GM12878 (cell line): ENCODE data around the gene TCERG1L. TPM values are rescaled to one million over a fixed set of nuclear protein-coding genes. Genes with fewer than 3 reads are reported as not detected.

Experiments
- ATAC-seq: fragments of 200-7000 bp; cut with Tn5 transposase; 3 replicates; pipeline ENCODE4 v1.9.1; 2020; ENCODE audit warnings: mild to moderate bottlenecking, moderate library complexity
- BruUV-seq: library from RNA; stranded (reverse); fragments of 400-500 nt; replicated peaks from 2 replicates; lab custom pipeline; 2021; lab: Mats Ljungman, UMichigan
- CTCF ChIA-PET: fragments of 300-600 bp; sonication (Branson Sonifier 250); formaldehyde crosslinking; extraction: SDS; loops from one replicate; lab custom pipeline; 2021; ENCODE audit warnings: inconsistent platforms; lab: Yijun Ruan, JAX
- POLR2A ChIA-PET: fragments of 350-600 bp; formaldehyde crosslinking; extraction: SDS; loops from one replicate; lab custom pipeline; 2021; ENCODE audit warnings: inconsistent platforms; lab: Charles Lee
- RAD21 ChIA-PET: fragments of 300-600 bp; sonication (Branson Sonifier 250); formaldehyde crosslinking; loops from one replicate; lab custom pipeline; 2023; ENCODE audit warnings: antibody characterized with exemption; ENCODE audit not compliant: unreplicated experiment; lab: Charles Lee
- SMC1A ChIA-PET: fragments of 300-600 bp; sonication (Branson Sonifier 250); formaldehyde crosslinking; loops from one replicate; lab custom pipeline; 2023; ENCODE audit not compliant: unreplicated experiment, uncharacterized antibody; lab: Charles Lee
- DNase-seq: peaks from one replicate; pipeline ENCODE4 v3.0.0-alpha.2; 2011; ENCODE audit warnings: low read depth, low spot score
- FAIRE-seq: peaks from 3 replicates; lab custom pipeline; 2011; peaks lifted over from hg19 to GRCh38; lab: Jason Lieb, UNC
- H2AFZ ChIP-seq: 2 replicates; pipeline ENCODE4 v1.6.0; 2011; ENCODE audit warnings: low read depth, low read length, control low read depth; ENCODE audit not compliant: control insufficient read depth
- H3K27ac ChIP-seq: 2 replicates; pipeline ENCODE4 v1.5.1; 2011; ENCODE audit warnings: control low read depth; ENCODE audit not compliant: control insufficient read depth, insufficient read depth
- H3K27me3 ChIP-seq, 2 experiments: replicated peaks in 1 of 2; 2 replicates each; pipeline versions ENCODE4 v1.6.0 to v1.6.1; 2011; ENCODE audit warnings: low read length in 1 of 2; ENCODE audit not compliant: control insufficient read depth in 2 of 2, insufficient read depth in 2 of 2
- H3K36me3 ChIP-seq, 2 experiments: 2 replicates each; pipeline ENCODE4 v1.5.1; 2011; ENCODE audit warnings: low read length in 1 of 2; ENCODE audit not compliant: control insufficient read depth in 2 of 2, insufficient read depth in 2 of 2
- H3K4me1 ChIP-seq: 2 replicates; pipeline ENCODE4 v1.6.1; 2011; ENCODE audit warnings: mild to moderate bottlenecking, low read length, moderate library complexity, mixed read lengths; ENCODE audit not compliant: control insufficient read depth, insufficient read depth
- H3K4me2 ChIP-seq: 2 replicates; pipeline ENCODE4 v1.6.0; 2011; ENCODE audit warnings: control low read depth; ENCODE audit not compliant: control insufficient read depth, insufficient read depth
- H3K4me3 ChIP-seq: fragments of 200-600 bp; sonication (generic); 2 replicates; pipeline ENCODE4 v1.5.1; 2016
- H3K79me2 ChIP-seq: 2 replicates; pipeline ENCODE4 v1.6.0; 2011; ENCODE audit warnings: low read length; ENCODE audit not compliant: control insufficient read depth, insufficient read depth
- H3K9ac ChIP-seq: 2 replicates; pipeline ENCODE4 v1.8.0; 2011; ENCODE audit warnings: low read length, control low read depth, mixed read lengths; ENCODE audit not compliant: control insufficient read depth, insufficient read depth
- H3K9me3 ChIP-seq: replicated peaks from 3 replicates; pipeline ENCODE4 v1.5.1; 2011; ENCODE audit warnings: mild to moderate bottlenecking, low read length; ENCODE audit not compliant: control insufficient read depth, insufficient read depth
- H4K20me1 ChIP-seq: 2 replicates; pipeline ENCODE4 v1.6.0; 2011; ENCODE audit not compliant: control insufficient read depth, insufficient read depth
- ASH2L ChIP-seq: fragments of 300-600, 200-600 bp; sonication (generic); IDR thresholded peaks from 2 replicates; pipeline ENCODE4 v1.6.1; 2017; ENCODE audit warnings: low read depth, mild to moderate bottlenecking, borderline replicate concordance
- CREM ChIP-seq: IDR thresholded peaks from 2 replicates; pipeline ENCODE4 v1.6.1; 2014; ENCODE audit warnings: antibody characterized with exemption, low read depth
- DPF2 ChIP-seq: fragments of 450-650 bp; IDR thresholded peaks from 2 replicates; pipeline ENCODE4 v1.6.1; 2017; ENCODE audit warnings: mild to moderate bottlenecking
- GATAD2B ChIP-seq: fragments of 450-650 bp; conservative IDR thresholded peaks from 2 replicates; pipeline ENCODE4 v1.6.1; 2017; ENCODE audit warnings: low read depth, mild to moderate bottlenecking, moderate library complexity
- IKZF2 ChIP-seq, 2 experiments: fragments of 450-650 bp; IDR thresholded peaks; 2 replicates each; pipeline ENCODE4 v1.6.1; 2017; ENCODE audit warnings: mild to moderate bottlenecking in 2 of 2, moderate library complexity in 2 of 2
- MTA2 ChIP-seq: fragments of 450-650 bp; IDR thresholded peaks from 2 replicates; pipeline ENCODE4 v1.6.1; 2016; ENCODE audit warnings: low read depth, mild to moderate bottlenecking, moderate library complexity
- POU2F2 ChIP-seq: IDR thresholded peaks from 3 replicates; pipeline ENCODE4 v1.6.1; 2011; ENCODE audit warnings: low read depth, mild to moderate bottlenecking, low read length, borderline replicate concordance
- RCOR1 ChIP-seq: conservative IDR thresholded peaks from 2 replicates; pipeline ENCODE4 v1.6.1; 2012; ENCODE audit warnings: low read depth, low read length, improper control_type of control experiment
- SIX5 ChIP-seq: IDR thresholded peaks from 2 replicates; pipeline ENCODE4 v1.6.1; 2011; ENCODE audit warnings: mild to moderate bottlenecking, low read depth, low read length, moderate library complexity; ENCODE audit not compliant: severe bottlenecking
- TAF1 ChIP-seq: IDR thresholded peaks from 2 replicates; pipeline ENCODE4 v1.6.1; 2011; ENCODE audit warnings: mild to moderate bottlenecking, low read depth, low read length, borderline replicate concordance
- TCF12 ChIP-seq: IDR thresholded peaks from 2 replicates; pipeline ENCODE4 v1.6.1; 2011; ENCODE audit warnings: low read depth, mild to moderate bottlenecking, low read length
- ZNF622 ChIP-seq: fragments of 450-650 bp; IDR thresholded peaks from 2 replicates; pipeline ENCODE4 v1.6.1; 2017; ENCODE audit warnings: mild to moderate bottlenecking, inconsistent platforms
- WGBS: methylation state at CpG from one replicate; pipeline ENCODE4 v1.1.6; 2016; ENCODE audit warnings: low lambda C conversion rate; ENCODE audit not compliant: insufficient replicate concordance, insufficient coverage; ENCODE audit errors: missing lambda C conversion rate; 5-methylcytosine and 5-hydroxymethylcytosine counted together
- in situ Hi-C: fragments of 300-500 bp; cut with MboI; formaldehyde crosslinking; loops from 9 replicates; pipeline ENCODE4 v1.14.3; 2018; ENCODE audit warnings: mixed read lengths
- intact Hi-C: fragments of 100-400 bp; cut with micrococcal nuclease; formaldehyde crosslinking; loops from one replicate; pipeline ENCODE4 v1.14.2; 2022; ENCODE audit not compliant: unreplicated experiment
- polyA plus RNA-seq, 11 experiments: library from polyadenylated mRNA; depleted of rRNA in 4 of 11; unstranded in 6 of 11; stranded (reverse) in 5 of 11; fragments of >200 nt; fragmentation: Nextera tagmentation in 4 of 11; fragmentation: Illumina TruSeq in 1 of 11; extraction: Ambion mirVana in 4 of 11; extraction: Trizol in 1 of 11; gene quantifications; 1 replicate in 1 of 11; 2 replicates in 10 of 11; pipeline versions ENCODE4 v1.2.1 to v1.2.3, GENCODE V29; 2011 to 2016; ENCODE audit warnings: inconsistent platforms in 2 of 11, missing spikeins in 2 of 11, low read depth in 1 of 11
- total RNA-seq, 4 experiments: library from RNA; depleted of rRNA in 3 of 4; stranded (reverse); fragments of >200 nt in 3 of 4; fragmentation: Illumina TruSeq in 1 of 4; extraction: Trizol in 1 of 4; gene quantifications; 2 replicates each; pipeline versions ENCODE4 v1.2.1 to v1.2.3, GENCODE V29; 2013 to 2021
- TF ChIP-seq, protein P1 (sequence below): fragments of 450-650 bp; IDR thresholded peaks from 2 replicates; pipeline ENCODE4 v1.6.1; 2016; ENCODE audit warnings: mild to moderate bottlenecking
- TF ChIP-seq, protein P2 (sequence below): fragments of 450-650 bp; formaldehyde crosslinking; IDR thresholded peaks from 2 replicates; pipeline ENCODE4 v1.4.0; 2020; ENCODE audit warnings: mild to moderate bottlenecking, moderate library complexity

Gene TCERG1L
- total and polyA plus RNA-seq, 10 of the 15 experiments (the other 5 are each of a cell fraction or from before 2014, with no cell fraction given), result not detected

DNA sequence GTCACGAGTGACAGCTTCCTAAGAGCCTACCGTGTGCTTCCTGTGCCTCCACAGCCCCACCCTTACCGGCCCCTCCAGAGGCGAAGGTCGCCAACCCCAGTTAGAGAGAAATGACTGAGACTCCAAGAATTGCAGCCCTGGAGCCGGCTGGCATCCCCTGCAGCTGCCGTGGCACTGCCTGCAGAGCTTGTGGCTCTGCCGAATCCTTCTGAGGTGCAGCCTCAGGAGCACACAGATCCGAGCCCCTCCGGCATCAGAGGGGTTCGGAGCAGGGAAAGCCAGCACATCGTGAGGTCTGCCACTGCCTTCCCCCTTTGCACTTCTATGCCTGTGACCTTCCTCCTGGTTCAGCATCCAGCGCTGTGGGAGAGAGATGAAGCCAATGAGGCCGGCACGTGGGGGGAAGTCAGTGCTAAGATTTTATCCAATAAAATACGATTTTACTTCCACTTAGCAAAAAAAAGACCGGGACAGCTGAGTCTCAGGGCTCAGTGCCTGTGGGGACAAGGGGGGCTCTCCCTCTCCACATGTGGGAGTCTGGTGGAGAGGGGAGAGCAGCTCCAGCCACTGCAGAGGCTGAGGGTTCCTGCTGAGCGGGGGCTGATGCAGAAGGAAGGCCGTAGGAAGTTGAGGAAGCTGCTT, 80.1 kb downstream of the TCERG1L start:
- in situ Hi-C loops (no loop called here), intact Hi-C loops (no loop called here)
- ChIA-PET RAD21 (no interaction called here), CTCF (no interaction called here), POLR2A (no interaction called here), SMC1A (no interaction called here)
- H3K9me3 ChIP-seq, result no peaks in the 10 kb centered on the region
- WGBS, result 34% methylated on average over 19 of the region's 19 CpGs
- no peak for FAIRE-seq
- no peak for TF ChIP-seq GATAD2B
- no peak for TF ChIP-seq MTA2
- no peak for TF ChIP-seq POU2F2
- no peak for TF ChIP-seq TCF12
- no peak overlapping the region for H3K9ac ChIP-seq
- no peaks in the 10 kb centered on the region for H3K27me3 ChIP-seq
- no peaks in the 10 kb centered on the region for H3K36me3 ChIP-seq
- no peak for DNase-seq
- H4K20me1 ChIP-seq, result no peaks in the 10 kb centered on the region
- H2AFZ ChIP-seq, result no peak overlapping the region
- H3K4me3 ChIP-seq, result no peak overlapping the region
- H3K79me2 ChIP-seq, result no peaks in the 10 kb centered on the region
- ATAC-seq, result no peak
- H3K4me2 ChIP-seq, result no peak overlapping the region
- BruUV-seq, result no TSS peak
- H3K4me1 ChIP-seq, result no peaks in the 10 kb centered on the region
- no peak overlapping the region for H3K27ac ChIP-seq

DNA sequence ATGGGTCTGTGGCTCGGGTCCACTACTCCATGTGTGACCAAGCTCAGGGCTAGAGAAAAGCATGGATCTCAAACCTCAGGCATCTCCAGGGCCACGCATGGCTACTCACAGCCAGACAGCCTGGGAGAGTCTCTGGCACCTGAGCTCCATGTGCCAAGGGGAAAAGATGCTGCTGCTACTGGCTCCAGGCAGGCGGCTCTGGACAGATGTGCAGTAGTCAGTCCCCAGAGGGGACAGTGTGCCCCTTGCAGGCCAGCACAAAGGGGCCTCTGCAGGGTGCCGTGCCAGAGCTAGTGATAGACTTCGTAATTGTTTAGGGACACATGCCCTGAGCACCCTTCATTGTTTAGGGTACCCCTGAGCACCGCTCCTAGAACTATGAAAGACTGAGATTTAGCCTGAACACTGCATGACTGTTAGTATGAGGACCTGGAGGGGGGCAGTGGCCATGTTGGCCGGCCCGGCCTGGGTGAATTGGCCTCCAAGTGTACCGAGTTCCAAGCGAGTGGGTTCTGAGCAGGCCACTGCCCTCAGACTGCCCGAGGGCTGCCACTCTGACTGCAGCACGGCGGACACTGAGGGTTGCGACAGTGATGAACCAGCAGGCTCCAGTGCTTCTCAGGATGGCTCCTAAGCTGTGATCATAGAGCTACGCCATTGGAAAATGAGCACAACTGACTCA, 80.7 kb downstream of the TCERG1L start:
- no peaks in the 10 kb centered on the region for H3K36me3 ChIP-seq
- H3K79me2 ChIP-seq, result no peaks in the 10 kb centered on the region
- CTCF ChIA-PET, result no interaction called here
- H3K4me3 ChIP-seq, result no peak overlapping the region
- no peak for DNase-seq
- no peak overlapping the region for H3K27ac ChIP-seq
- SMC1A ChIA-PET, result no interaction called here
- H3K27me3 ChIP-seq, result no peaks in the 10 kb centered on the region
- H4K20me1 ChIP-seq, result no peaks in the 10 kb centered on the region
- no peaks in the 10 kb centered on the region for H3K4me1 ChIP-seq
- H2AFZ ChIP-seq, result no peak overlapping the region
- RAD21 ChIA-PET, result no interaction called here
- H3K9ac ChIP-seq, result no peak overlapping the region
- no peak for FAIRE-seq
- in situ Hi-C loops, result no loop called here
- ATAC-seq, result no peak
- POLR2A ChIA-PET, result no interaction called here
- BruUV-seq, result no TSS peak
- no peaks in the 10 kb centered on the region for H3K9me3 ChIP-seq
- no peak overlapping the region for H3K4me2 ChIP-seq
- intact Hi-C loops, result no loop called here
- 37% methylated on average over 15 of the region's 15 CpGs for WGBS
- no peak for TF ChIP-seq DPF2
- no peak for TF ChIP-seq IKZF2 (IDR thresholded peaks at IDR 0.05)
- TF ChIP-seq, protein P1, sequence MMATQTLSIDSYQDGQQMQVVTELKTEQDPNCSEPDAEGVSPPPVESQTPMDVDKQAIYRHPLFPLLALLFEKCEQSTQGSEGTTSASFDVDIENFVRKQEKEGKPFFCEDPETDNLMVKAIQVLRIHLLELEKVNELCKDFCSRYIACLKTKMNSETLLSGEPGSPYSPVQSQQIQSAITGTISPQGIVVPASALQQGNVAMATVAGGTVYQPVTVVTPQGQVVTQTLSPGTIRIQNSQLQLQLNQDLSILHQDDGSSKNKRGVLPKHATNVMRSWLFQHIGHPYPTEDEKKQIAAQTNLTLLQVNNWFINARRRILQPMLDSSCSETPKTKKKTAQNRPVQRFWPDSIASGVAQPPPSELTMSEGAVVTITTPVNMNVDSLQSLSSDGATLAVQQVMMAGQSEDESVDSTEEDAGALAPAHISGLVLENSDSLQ, result no peak
- no peak for TF ChIP-seq TCF12
- TF ChIP-seq CREM, result no peak
- no peak for TF ChIP-seq SIX5
- TF ChIP-seq RCOR1, result no peak
- TF ChIP-seq ZNF622, result no peak
- no peak for TF ChIP-seq ASH2L
- TF ChIP-seq TAF1, result no peak
- TF ChIP-seq, protein P2, sequence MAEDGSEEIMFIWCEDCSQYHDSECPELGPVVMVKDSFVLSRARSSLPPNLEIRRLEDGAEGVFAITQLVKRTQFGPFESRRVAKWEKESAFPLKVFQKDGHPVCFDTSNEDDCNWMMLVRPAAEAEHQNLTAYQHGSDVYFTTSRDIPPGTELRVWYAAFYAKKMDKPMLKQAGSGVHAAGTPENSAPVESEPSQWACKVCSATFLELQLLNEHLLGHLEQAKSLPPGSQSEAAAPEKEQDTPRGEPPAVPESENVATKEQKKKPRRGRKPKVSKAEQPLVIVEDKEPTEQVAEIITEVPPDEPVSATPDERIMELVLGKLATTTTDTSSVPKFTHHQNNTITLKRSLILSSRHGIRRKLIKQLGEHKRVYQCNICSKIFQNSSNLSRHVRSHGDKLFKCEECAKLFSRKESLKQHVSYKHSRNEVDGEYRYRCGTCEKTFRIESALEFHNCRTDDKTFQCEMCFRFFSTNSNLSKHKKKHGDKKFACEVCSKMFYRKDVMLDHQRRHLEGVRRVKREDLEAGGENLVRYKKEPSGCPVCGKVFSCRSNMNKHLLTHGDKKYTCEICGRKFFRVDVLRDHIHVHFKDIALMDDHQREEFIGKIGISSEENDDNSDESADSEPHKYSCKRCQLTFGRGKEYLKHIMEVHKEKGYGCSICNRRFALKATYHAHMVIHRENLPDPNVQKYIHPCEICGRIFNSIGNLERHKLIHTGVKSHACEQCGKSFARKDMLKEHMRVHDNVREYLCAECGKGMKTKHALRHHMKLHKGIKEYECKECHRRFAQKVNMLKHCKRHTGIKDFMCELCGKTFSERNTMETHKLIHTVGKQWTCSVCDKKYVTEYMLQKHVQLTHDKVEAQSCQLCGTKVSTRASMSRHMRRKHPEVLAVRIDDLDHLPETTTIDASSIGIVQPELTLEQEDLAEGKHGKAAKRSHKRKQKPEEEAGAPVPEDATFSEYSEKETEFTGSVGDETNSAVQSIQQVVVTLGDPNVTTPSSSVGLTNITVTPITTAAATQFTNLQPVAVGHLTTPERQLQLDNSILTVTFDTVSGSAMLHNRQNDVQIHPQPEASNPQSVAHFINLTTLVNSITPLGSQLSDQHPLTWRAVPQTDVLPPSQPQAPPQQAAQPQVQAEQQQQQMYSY (CRISPR knock-in tag), result no peak
